Muscle layer of colon (tissue), 2 donors: ENCODE results near the gene S100A8.
"Not testable (repeated sequence)": the region's sequence is repeated elsewhere in the genome, so short reads cannot be mapped to it uniquely, and the experiment has no call there.

Source experiments
- H3K27ac ChIP-seq: one replicate; pipeline ENCODE4 v1.7.0; 2013; ENCODE audit warnings: low read depth, mild to moderate bottlenecking, low read length, moderate library complexity
- H3K27me3 ChIP-seq, 2 donors: one replicate each; pipeline ENCODE4 v1.7.0; 2013; ENCODE audit warnings: low read length in 2 of 2, mild to moderate bottlenecking in 2 of 2; ENCODE audit not compliant: insufficient read depth in 2 of 2, control insufficient read depth in 1 of 2
- H3K36me3 ChIP-seq: one replicate; pipeline ENCODE4 v1.7.0; 2013; ENCODE audit warnings: mild to moderate bottlenecking, low read length; ENCODE audit not compliant: insufficient read depth
- H3K4me1 ChIP-seq: one replicate; pipeline ENCODE4 v1.7.0; 2013; ENCODE audit warnings: mild to moderate bottlenecking, low read length; ENCODE audit not compliant: insufficient read depth
- H3K4me3 ChIP-seq, 2 donors: one replicate each; pipeline ENCODE4 v1.7.0; 2013; ENCODE audit warnings: low read length in 2 of 2, low read depth in 1 of 2, mild to moderate bottlenecking in 1 of 2, moderate library complexity in 1 of 2
- H3K9ac ChIP-seq: one replicate; pipeline ENCODE4 v1.7.0; 2013; ENCODE audit warnings: low read length
- H3K9me3 ChIP-seq: one replicate; pipeline ENCODE4 v1.7.0; 2013; ENCODE audit warnings: mild to moderate bottlenecking, low read length
- donor health status: abdominal sarcoma.
- donor health status: Adenocarcinoma of cecum.

S100A8 gene

GRCh38 chr1:153348511-153349362 lies 42.1 kb downstream of the S100A8 start, which contains the start of gene PGLYRP4:
PGLYRP4 (minus strand) TSS chr1:153348841; CDS start chr1:153347932, 909 bp downstream.
- H3K27me3 ChIP-seq = peaks cover 6 to 13% of the 10 kb centered on the region in 2 donors
- no peaks in the 10 kb centered on the region for H3K4me1 ChIP-seq
- H3K27ac ChIP-seq = no peak within 1 kb of the TSS
- no peaks in the 10 kb centered on the region for H3K9me3 ChIP-seq
- no peak within 1 kb of the TSS for H3K4me3 ChIP-seq
- H3K9ac ChIP-seq = no peak within 1 kb of the TSS
- no peaks in the 10 kb centered on the region for H3K36me3 ChIP-seq

- no peaks in the 10 kb centered on the region for H3K4me1 ChIP-seq
- H3K4me3 ChIP-seq = no peak overlapping the region
- no peaks in the 10 kb centered on the region for H3K36me3 ChIP-seq
- peaks cover 6 to 13% of the 10 kb centered on the region in 2 donors for H3K27me3 ChIP-seq
- H3K9me3 ChIP-seq = no peaks in the 10 kb centered on the region
- no peak overlapping the region for H3K9ac ChIP-seq
- no peak overlapping the region for H3K27ac ChIP-seq
Measured at GRCh38 chr1:153347856-153348255, 43.0 kb downstream of the S100A8 start.

- peaks cover 6 to 13% of the 10 kb centered on the region in 2 donors for H3K27me3 ChIP-seq
- not testable (repeated sequence) for H3K36me3 ChIP-seq, H3K9ac ChIP-seq, H3K4me1 ChIP-seq, H3K27ac ChIP-seq, H3K4me3 ChIP-seq, H3K9me3 ChIP-seq
Measured at GRCh38 chr1:153347049-153347448, 43.8 kb downstream of the S100A8 start.

- Histone ChIP-seq H3K9ac (no peak overlapping the region), H3K27ac (no peak overlapping the region), H3K27me3 (peaks cover 6 to 8% of the 10 kb centered on the region in 2 donors), H3K9me3 (no peaks in the 10 kb centered on the region), H3K4me3 (no peak overlapping the region), H3K36me3 (no peaks in the 10 kb centered on the region), H3K4me1 (no peaks in the 10 kb centered on the region)
Measured at GRCh38 chr1:153346077-153346723, 44.7 kb downstream of the S100A8 start.

GRCh38 chr1:153345187-153346076 lies 45.4 kb downstream of the S100A8 start:
- no peak overlapping the region for H3K9ac ChIP-seq
- no peaks in the 10 kb centered on the region for H3K4me1 ChIP-seq
- H3K27ac ChIP-seq = no peak overlapping the region
- no peaks in the 10 kb centered on the region for H3K36me3 ChIP-seq
- H3K4me3 ChIP-seq = no peak overlapping the region
- peaks cover 6 to 8% of the 10 kb centered on the region in 2 donors for H3K27me3 ChIP-seq
- H3K9me3 ChIP-seq = no peaks in the 10 kb centered on the region

GRCh38 chr1:153344718-153345025 lies 46.2 kb downstream of the S100A8 start:
- Histone ChIP-seq H3K4me1 (no peaks in the 10 kb centered on the region), H3K4me3 (no peak overlapping the region), H3K27me3 (peaks cover 6 to 8% of the 10 kb centered on the region in 2 donors), H3K9me3 (no peaks in the 10 kb centered on the region), H3K36me3 (no peaks in the 10 kb centered on the region), H3K9ac (no peak overlapping the region), H3K27ac (no peak overlapping the region)

- Histone ChIP-seq H3K4me1 (no peaks in the 10 kb centered on the region), H3K27me3 (peaks cover 6 to 8% of the 10 kb centered on the region in 2 donors), H3K9me3 (no peaks in the 10 kb centered on the region), H3K27ac (no peak overlapping the region), H3K9ac (no peak overlapping the region), H3K4me3 (no peak overlapping the region), H3K36me3 (no peaks in the 10 kb centered on the region)
Measured at GRCh38 chr1:153343811-153344717, 46.8 kb downstream of the S100A8 start.

GRCh38 chr1:153343040-153343681 lies 47.7 kb downstream of the S100A8 start:
- peaks cover 6 to 8% of the 10 kb centered on the region in 2 donors for H3K27me3 ChIP-seq
- H3K4me3 ChIP-seq = no peak overlapping the region
- H3K9me3 ChIP-seq = no peaks in the 10 kb centered on the region
- H3K4me1 ChIP-seq = no peaks in the 10 kb centered on the region
- no peak overlapping the region for H3K9ac ChIP-seq
- no peak overlapping the region for H3K27ac ChIP-seq
- H3K36me3 ChIP-seq = no peaks in the 10 kb centered on the region

- Histone ChIP-seq H3K4me3 (no peak overlapping the region), H3K9me3 (no peaks in the 10 kb centered on the region), H3K4me1 (no peaks in the 10 kb centered on the region), H3K9ac (no peak overlapping the region), H3K27me3 (peaks cover 6 to 8% of the 10 kb centered on the region in 2 donors), H3K36me3 (no peaks in the 10 kb centered on the region), H3K27ac (no peak overlapping the region)
Measured at GRCh38 chr1:153342178-153342577, 48.7 kb downstream of the S100A8 start.

- no peak overlapping the region for H3K27ac ChIP-seq
- H3K9me3 ChIP-seq = no peaks in the 10 kb centered on the region
- H3K4me3 ChIP-seq = no peak overlapping the region
- no peaks in the 10 kb centered on the region for H3K36me3 ChIP-seq
- H3K4me1 ChIP-seq = no peaks in the 10 kb centered on the region
- H3K9ac ChIP-seq = no peak overlapping the region
- H3K27me3 ChIP-seq = peaks cover 5 to 8% of the 10 kb centered on the region in 2 donors
Measured at GRCh38 chr1:153341431-153341934, 49.4 kb downstream of the S100A8 start.
